ENCODE measurements around the gene NFATC2.
"Not testable (repeated sequence)": the region's sequence is repeated elsewhere in the genome, so short reads cannot be mapped to it uniquely, and the experiment has no call there.

Gene NFATC2

GRCh38 chr20:51467956-51468626 lies 74.4 kb downstream of the NFATC2 start:
- no peaks in the 10 kb centered on the region for H3K27me3 ChIP-seq
- no peak overlapping the region for H3K4me3 ChIP-seq
- H3K4me2 ChIP-seq: no peak overlapping the region
- no peaks in the 10 kb centered on the region for H4K20me1 ChIP-seq
- H3K36me3 ChIP-seq: peaks cover 0 to 52% (median 7%) of the 10 kb centered on the region in 11 experiments; a peak in 10 of 22 replicates
- no peaks in the 10 kb centered on the region for H3K9me3 ChIP-seq (replicated peaks in 1 of 11)
- no peak overlapping the region for H3K9ac ChIP-seq
- no peaks in the 10 kb centered on the region for H3K4me1 ChIP-seq
- H3K27ac ChIP-seq: no peak overlapping the region
- TF ChIP-seq Cebpa-rat (IDR thresholded peaks at IDR 0.05): no peak

- no peaks in the 10 kb centered on the region for H3K27me3 ChIP-seq
- H3K4me3 ChIP-seq: no peak overlapping the region
- H3K4me2 ChIP-seq: no peak overlapping the region
- TF ChIP-seq Cebpa-rat (IDR thresholded peaks at IDR 0.05): no peak
- no peaks in the 10 kb centered on the region for H4K20me1 ChIP-seq
- H3K36me3 ChIP-seq: peaks cover 0 to 36% (median 0%) of the 10 kb centered on the region in 11 experiments; a peak in 9 of 22 replicates
- H3K9ac ChIP-seq: no peak overlapping the region
- no peak overlapping the region for H3K27ac ChIP-seq
- peaks cover 0 to 15% (median 12%) of the 10 kb centered on the region in 10 experiments; a peak in 18 of 20 replicates for H3K4me1 ChIP-seq
- no peaks in the 10 kb centered on the region for H3K9me3 ChIP-seq (replicated peaks in 1 of 11)
Measured at GRCh38 chr20:51463998-51464397, 78.5 kb downstream of the NFATC2 start.

GRCh38 chr20:51463560-51463959 lies 79.0 kb downstream of the NFATC2 start:
- no peak for TF ChIP-seq Cebpa-rat (IDR thresholded peaks at IDR 0.05)
- H3K4me3 ChIP-seq: no peak overlapping the region
- H3K4me1 ChIP-seq: peaks cover 0 to 16% (median 13%) of the 10 kb centered on the region in 10 experiments; a peak in 18 of 20 replicates
- H3K27ac ChIP-seq: no peak overlapping the region
- H3K36me3 ChIP-seq: peaks cover 0 to 36% (median 0%) of the 10 kb centered on the region in 11 experiments; a peak in 9 of 22 replicates
- H3K4me2 ChIP-seq: no peak overlapping the region
- no peaks in the 10 kb centered on the region for H3K9me3 ChIP-seq (replicated peaks in 1 of 11)
- no peaks in the 10 kb centered on the region for H4K20me1 ChIP-seq
- H3K27me3 ChIP-seq: no peaks in the 10 kb centered on the region
- H3K9ac ChIP-seq: no peak overlapping the region

GRCh38 chr20:51462566-51463276 lies 79.8 kb downstream of the NFATC2 start:
- Histone ChIP-seq H3K27ac (no peak overlapping the region), H3K4me1 (peaks cover 3 to 24% (median 21%) of the 10 kb centered on the region in 10 experiments; a peak in 19 of 20 replicates)
- no peak for TF ChIP-seq Cebpa-rat (IDR thresholded peaks at IDR 0.05)

GRCh38 chr20:51461846-51462245 lies 80.7 kb downstream of the NFATC2 start:
- H3K4me2 ChIP-seq: peak overlapping the region in 1 of 11 experiments; percentile 41; a peak in 1 of 22 replicates
- H3K36me3 ChIP-seq: peaks cover 0 to 36% (median 0%) of the 10 kb centered on the region in 11 experiments; a peak in 9 of 22 replicates
- not testable (repeated sequence) for H3K9me3 ChIP-seq (replicated peaks in 1 of 11); H3K9ac ChIP-seq; H3K27me3 ChIP-seq; H4K20me1 ChIP-seq; H3K4me3 ChIP-seq; H3K27ac ChIP-seq
- H3K4me1 ChIP-seq: peaks cover 12 to 33% (median 30%) of the 10 kb centered on the region in 10 experiments

More at GRCh38 chr20:51462566-51463276, 79.8 kb downstream of the NFATC2 start:
- Histone ChIP-seq H3K4me2 (no peak overlapping the region), H3K4me3 (no peak overlapping the region), H4K20me1 (no peaks in the 10 kb centered on the region; a peak in 1 of 22 replicates), H3K36me3 (peaks cover 0 to 36% (median 0%) of the 10 kb centered on the region in 11 experiments; a peak in 9 of 22 replicates), H3K9ac (no peak overlapping the region), H3K27me3 (no peaks in the 10 kb centered on the region), H3K9me3 (replicated peaks in 1 of 11) (no peaks in the 10 kb centered on the region)

- peak overlapping the region in 7 of 11 experiments; percentile 4 to 41 (median 12); a peak in 4 of 22 replicates for H3K4me2 ChIP-seq
- no peak overlapping the region for H3K9ac ChIP-seq
Measured at GRCh38 chr20:51461306-51461705, 81.2 kb downstream of the NFATC2 start.

GRCh38 chr20:51460569-51461265 lies 81.8 kb downstream of the NFATC2 start:
- H3K9me3 ChIP-seq (replicated peaks in 1 of 11): no peaks in the 10 kb centered on the region
- H3K27ac ChIP-seq: no peak overlapping the region
- TF ChIP-seq Cebpa-rat (IDR thresholded peaks at IDR 0.05): no peak
- no peak overlapping the region for H3K4me3 ChIP-seq
- no peak overlapping the region for H3K9ac ChIP-seq
- H3K4me1 ChIP-seq: peaks cover 19 to 41% (median 39%) of the 10 kb centered on the region in 10 experiments
- H4K20me1 ChIP-seq: peaks cover 0 to 11% (median 0%) of the 10 kb centered on the region in 11 experiments; a peak in 5 of 22 replicates
- peak overlapping the region in 9 of 11 experiments; percentile 4 to 46 (median 13); a peak in 7 of 22 replicates for H3K4me2 ChIP-seq
- H3K36me3 ChIP-seq: peaks cover 0 to 31% (median 0%) of the 10 kb centered on the region in 11 experiments; a peak in 9 of 22 replicates
- no peaks in the 10 kb centered on the region for H3K27me3 ChIP-seq

More at GRCh38 chr20:51461306-51461705, 81.2 kb downstream of the NFATC2 start:
- TF ChIP-seq Cebpa-rat (IDR thresholded peaks at IDR 0.05): no peak
- Histone ChIP-seq H3K36me3 (peaks cover 0 to 36% (median 0%) of the 10 kb centered on the region in 11 experiments; a peak in 9 of 22 replicates), H3K9me3 (replicated peaks in 1 of 11) (no peaks in the 10 kb centered on the region), H3K4me3 (no peak overlapping the region), H4K20me1 (peaks cover 0 to 11% (median 0%) of the 10 kb centered on the region in 11 experiments; a peak in 5 of 22 replicates), H3K27me3 (no peaks in the 10 kb centered on the region), H3K27ac (no peak overlapping the region), H3K4me1 (peaks cover 17 to 38% (median 36%) of the 10 kb centered on the region in 10 experiments)

GRCh38 chr20:51460163-51460562 lies 82.4 kb downstream of the NFATC2 start:
- H3K4me3 ChIP-seq: no peak overlapping the region
- no peak for TF ChIP-seq Cebpa-rat (IDR thresholded peaks at IDR 0.05)
- no peaks in the 10 kb centered on the region for H3K27me3 ChIP-seq
- H3K9ac ChIP-seq: no peak overlapping the region
- H3K36me3 ChIP-seq: peaks cover 0 to 29% (median under 1%) of the 10 kb centered on the region in 11 experiments; a peak in 12 of 22 replicates
- H3K4me2 ChIP-seq: no peak overlapping the region
- peaks cover 0 to 3% (median under 1%) of the 10 kb centered on the region in 11 experiments; a peak in 14 of 22 replicates for H3K9me3 ChIP-seq (replicated peaks in 1 of 11)
- peaks cover 19 to 41% (median 39%) of the 10 kb centered on the region in 10 experiments for H3K4me1 ChIP-seq
- H3K27ac ChIP-seq: no peak overlapping the region
- H4K20me1 ChIP-seq: peaks cover 0 to 11% (median 0%) of the 10 kb centered on the region in 11 experiments; a peak in 5 of 22 replicates
